ENCODE measurements around the gene SEPSECS. TPM values are rescaled to one million over a fixed set of nuclear protein-coding genes. Genes with fewer than 3 reads are reported as not detected.

SEPSECS gene
- total RNA-seq, 1 experiment from 2014 or later = 7.5 TPM

GRCh38 chr4:25096251-25096980 is 63.8 kb downstream of the SEPSECS start:
- BruUV-seq (replicated peaks) = no TSS peak
- no peak for DNase-seq
- Mint-ChIP-seq H3K27me3 (ENCODE audit: unreplicated experiment) (peaks cover 6% of the 10 kb centered on the region), H3K27ac (ENCODE audit: unreplicated experiment) (no peak overlapping the region), H3K4me1 (ENCODE audit: low read depth, unreplicated experiment) (no peaks in the 10 kb centered on the region), H3K36me3 (ENCODE audit: insufficient read depth, unreplicated experiment) (no peaks in the 10 kb centered on the region), H3K4me3 (ENCODE audit: low read depth, unreplicated experiment) (no peak overlapping the region), H3K9me3 (ENCODE audit: low read depth, unreplicated experiment) (peaks cover 4% of the 10 kb centered on the region)
- CTCF ChIA-PET = no interaction called here
- intact Hi-C loops (cut with micrococcal nuclease; ENCODE audit: unreplicated experiment) = no loop called here
- TF ChIP-seq CTCF (IDR thresholded peaks at IDR 0.05; ENCODE audit: unreplicated experiment) = no peak

GRCh38 chr4:25095837-25096236 is 64.4 kb downstream of the SEPSECS start:
- Mint-ChIP-seq H3K27ac (ENCODE audit: unreplicated experiment) (no peak overlapping the region), H3K9me3 (ENCODE audit: low read depth, unreplicated experiment) (peaks cover 4% of the 10 kb centered on the region), H3K4me1 (ENCODE audit: low read depth, unreplicated experiment) (no peaks in the 10 kb centered on the region), H3K4me3 (ENCODE audit: low read depth, unreplicated experiment) (no peak overlapping the region), H3K27me3 (ENCODE audit: unreplicated experiment) (peaks cover 11% of the 10 kb centered on the region), H3K36me3 (ENCODE audit: insufficient read depth, unreplicated experiment) (no peaks in the 10 kb centered on the region)
- intact Hi-C loops (cut with micrococcal nuclease; ENCODE audit: unreplicated experiment) = no loop called here
- CTCF ChIA-PET = no interaction called here
- no TSS peak for BruUV-seq (replicated peaks)
- TF ChIP-seq CTCF (IDR thresholded peaks at IDR 0.05; ENCODE audit: unreplicated experiment) = no peak
- DNase-seq = no peak

DNA sequence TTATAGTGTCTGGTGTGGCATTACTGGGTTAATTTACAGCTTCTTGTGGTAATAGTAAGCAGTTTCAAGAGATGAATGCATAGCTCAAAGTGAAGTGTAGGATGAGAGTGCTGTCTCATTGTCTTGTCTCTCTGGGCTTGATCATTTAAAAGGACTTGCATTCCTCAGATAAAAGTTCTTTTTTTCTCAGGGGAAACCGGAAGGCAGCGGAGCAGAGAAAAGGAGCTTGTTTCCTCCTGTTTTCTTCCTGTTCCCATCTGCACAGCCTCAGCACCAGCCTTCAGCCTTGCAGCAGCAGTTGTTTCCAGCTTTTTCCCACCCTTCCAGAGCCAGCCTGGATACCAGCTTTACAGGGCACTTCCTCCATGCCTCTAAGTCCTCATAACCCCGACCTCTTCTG is 68.1 kb downstream of the SEPSECS start:
- peaks cover 13% of the 10 kb centered on the region for H3K27me3 Mint-ChIP-seq (ENCODE audit: unreplicated experiment)
- CTCF ChIA-PET = interaction anchor here (0.6 kb wide), 1 partner anchor 149 kb away, joined by 3 read pairs; no protein-coding TSS in a partner anchor
- no peak for DNase-seq
- H3K4me3 Mint-ChIP-seq (ENCODE audit: low read depth, unreplicated experiment) = no peak overlapping the region
- H3K27ac Mint-ChIP-seq (ENCODE audit: unreplicated experiment) = no peak overlapping the region
- peaks cover 4% of the 10 kb centered on the region for H3K9me3 Mint-ChIP-seq (ENCODE audit: low read depth, unreplicated experiment)
- BruUV-seq (replicated peaks) = no TSS peak
- H3K36me3 Mint-ChIP-seq (ENCODE audit: insufficient read depth, unreplicated experiment) = no peaks in the 10 kb centered on the region
- intact Hi-C loops (cut with micrococcal nuclease; ENCODE audit: unreplicated experiment) = no loop called here
- H3K4me1 Mint-ChIP-seq (ENCODE audit: low read depth, unreplicated experiment) = no peaks in the 10 kb centered on the region
- TF ChIP-seq CTCF (IDR thresholded peaks at IDR 0.05; ENCODE audit: unreplicated experiment) = no peak

DNA sequence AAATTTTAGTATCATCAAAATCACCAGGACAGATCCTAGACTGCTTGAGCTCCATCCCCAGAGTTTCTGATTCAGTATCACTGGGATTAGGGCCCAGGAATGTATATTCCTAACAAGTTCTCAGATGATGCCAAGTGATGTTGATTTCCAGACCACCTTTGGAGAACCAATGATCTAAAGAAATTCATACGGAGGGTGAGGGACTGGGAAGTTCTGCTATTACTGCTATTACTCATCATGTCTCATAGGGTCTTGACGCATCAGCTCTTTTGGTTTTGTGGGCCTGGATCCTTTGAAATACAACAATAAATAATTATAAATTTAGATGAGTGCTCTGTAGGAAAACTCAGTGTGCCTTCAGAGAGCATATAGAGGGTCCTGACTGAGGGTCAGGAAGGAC is 69.7 kb downstream of the SEPSECS start:
- no peak overlapping the region for H3K27ac Mint-ChIP-seq (ENCODE audit: unreplicated experiment)
- CTCF ChIA-PET = no interaction called here

More for the DNA sequence above, 69.7 kb downstream of the SEPSECS start:
- peaks cover 4% of the 10 kb centered on the region for H3K9me3 Mint-ChIP-seq (ENCODE audit: low read depth, unreplicated experiment)
- no peak overlapping the region for H3K4me3 Mint-ChIP-seq (ENCODE audit: low read depth, unreplicated experiment)
- no TSS peak for BruUV-seq (replicated peaks)
- H3K36me3 Mint-ChIP-seq (ENCODE audit: insufficient read depth, unreplicated experiment) = no peaks in the 10 kb centered on the region
- H3K27me3 Mint-ChIP-seq (ENCODE audit: unreplicated experiment) = peaks cover 13% of the 10 kb centered on the region
- TF ChIP-seq CTCF (IDR thresholded peaks at IDR 0.05; ENCODE audit: unreplicated experiment) = no peak
- H3K4me1 Mint-ChIP-seq (ENCODE audit: low read depth, unreplicated experiment) = no peaks in the 10 kb centered on the region
- DNase-seq = no peak
- intact Hi-C loops (cut with micrococcal nuclease; ENCODE audit: unreplicated experiment) = no loop called here
